Activated CD8-positive, alpha-beta memory T cell treated with anti-CD3 and anti-CD28 coated beads for 48 hours (primary cell): Measurements from ENCODE around the gene SDCCAG8.

Source experiments
- DNase-seq, 3 experiments: peaks; one replicate each; pipeline ENCODE4 v3.0.0-alpha.2; 2020; ENCODE audit warnings: low read depth in 2 of 3, low spot score in 2 of 3

SDCCAG8 gene

GRCh38 chr1:243254233-243254926 is 1.5 kb upstream of the SDCCAG8 start:
- DNase-seq = peak; percentile 38 to 51 (median 49)

GRCh38 chr1:243254927-243255790 is 682 bp upstream of the SDCCAG8 start, which contains the start of gene CEP170:
Gene CEP170, minus strand, starts transcription at chr1:243255281. Its CDS starts 30,001 bp downstream, at chr1:243225280.
- peak; percentile 71 to 77 (median 73) for DNase-seq

GRCh38 chr1:243256590-243256989 is 749 bp downstream of the SDCCAG8 start:
- DNase-seq = no peak

- DNase-seq = no peak
These were observed 1.3 kb downstream of the SDCCAG8 start for GRCh38 chr1:243257189-243257588.

- DNase-seq = no peak
These were observed 2.9 kb downstream of the SDCCAG8 start for GRCh38 chr1:243258731-243259130.

GRCh38 chr1:243260221-243260880 is 4.5 kb downstream of the SDCCAG8 start:
- DNase-seq = no peak

GRCh38 chr1:243261390-243261789 is 5.5 kb downstream of the SDCCAG8 start:
- no peak for DNase-seq

- no peak for DNase-seq
These were observed 8.9 kb downstream of the SDCCAG8 start for GRCh38 chr1:243264717-243265116.

GRCh38 chr1:243266231-243266630 is 10.4 kb downstream of the SDCCAG8 start:
- no peak for DNase-seq

GRCh38 chr1:243267471-243267880 is 11.6 kb downstream of the SDCCAG8 start:
- DNase-seq = no peak

GRCh38 chr1:243267914-243268653 is 12.2 kb downstream of the SDCCAG8 start:
- DNase-seq = no peak

GRCh38 chr1:243268751-243269460 is 13.1 kb downstream of the SDCCAG8 start:
- no peak for DNase-seq

GRCh38 chr1:243269461-243269801 is 13.6 kb downstream of the SDCCAG8 start:
- DNase-seq = no peak

- DNase-seq = no peak
These were observed 14.4 kb downstream of the SDCCAG8 start for GRCh38 chr1:243270097-243270864.

GRCh38 chr1:243271996-243272395 is 16.2 kb downstream of the SDCCAG8 start:
- DNase-seq = no peak

- no peak for DNase-seq
These were observed 16.6 kb downstream of the SDCCAG8 start for GRCh38 chr1:243272401-243272800.

GRCh38 chr1:243273506-243273905 is 17.7 kb downstream of the SDCCAG8 start:
- no peak for DNase-seq

- no peak for DNase-seq
These were observed 18.1 kb downstream of the SDCCAG8 start for GRCh38 chr1:243273945-243274344.

- no peak for DNase-seq
These were observed 19.5 kb downstream of the SDCCAG8 start for GRCh38 chr1:243275316-243275715.
